ENCODE results near the gene MACROD1. TPM values are rescaled to one million over a fixed set of nuclear protein-coding genes. Genes with fewer than 3 reads are reported as not detected.
"Not testable (repeated sequence)": the region's sequence is repeated elsewhere in the genome, so short reads cannot be mapped to it uniquely, and the experiment has no call there.

Gene MACROD1
- total and polyA plus RNA-seq, 9 of the 15 experiments (the other 6 are each of a cell fraction or from before 2014, with no cell fraction given): 1.1 to 60.0 (median 26.4) TPM

DNA sequence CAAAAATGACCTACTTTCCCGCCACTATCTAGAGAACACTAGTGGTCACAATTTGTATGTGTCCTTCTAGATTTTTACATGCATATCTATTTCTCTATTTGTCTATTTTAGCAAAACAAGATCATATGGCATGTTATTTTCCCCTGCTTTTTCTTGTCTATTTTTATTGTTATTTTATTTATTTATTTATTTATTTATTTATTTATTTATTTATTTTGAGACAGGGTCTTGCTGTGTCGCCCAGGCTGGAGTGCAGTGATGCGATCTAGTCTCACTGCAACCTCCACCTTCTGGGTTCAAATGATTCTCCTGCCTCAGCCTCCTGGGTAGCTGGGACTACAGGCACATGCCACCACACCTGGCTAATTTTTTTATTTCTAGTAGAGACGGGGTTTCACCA is 202.0 kb downstream of the MACROD1 start:
- TF ChIP-seq, protein P1, sequence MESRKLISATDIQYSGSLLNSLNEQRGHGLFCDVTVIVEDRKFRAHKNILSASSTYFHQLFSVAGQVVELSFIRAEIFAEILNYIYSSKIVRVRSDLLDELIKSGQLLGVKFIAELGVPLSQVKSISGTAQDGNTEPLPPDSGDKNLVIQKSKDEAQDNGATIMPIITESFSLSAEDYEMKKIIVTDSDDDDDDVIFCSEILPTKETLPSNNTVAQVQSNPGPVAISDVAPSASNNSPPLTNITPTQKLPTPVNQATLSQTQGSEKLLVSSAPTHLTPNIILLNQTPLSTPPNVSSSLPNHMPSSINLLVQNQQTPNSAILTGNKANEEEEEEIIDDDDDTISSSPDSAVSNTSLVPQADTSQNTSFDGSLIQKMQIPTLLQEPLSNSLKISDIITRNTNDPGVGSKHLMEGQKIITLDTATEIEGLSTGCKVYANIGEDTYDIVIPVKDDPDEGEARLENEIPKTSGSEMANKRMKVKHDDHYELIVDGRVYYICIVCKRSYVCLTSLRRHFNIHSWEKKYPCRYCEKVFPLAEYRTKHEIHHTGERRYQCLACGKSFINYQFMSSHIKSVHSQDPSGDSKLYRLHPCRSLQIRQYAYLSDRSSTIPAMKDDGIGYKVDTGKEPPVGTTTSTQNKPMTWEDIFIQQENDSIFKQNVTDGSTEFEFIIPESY (CRISPR knock-in tag; IDR thresholded peaks at IDR 0.05): peak; percentile 47; the same call in 1 of the 2 replicates
- CTCF ChIA-PET (ENCODE audit: low intra/inter-chr PET ratio); H3K79me2 ChIP-seq (ENCODE audit: control insufficient read depth, insufficient read depth, low read length); H3K4me2 ChIP-seq (ENCODE audit: insufficient read depth, low read length); DNase-seq (ENCODE audit: extremely low read depth in 1 of 4, low spot score in 3 of 4); BruUV-seq (replicated peaks); ATAC-seq; in situ Hi-C loops (cut with MboI); H3K9ac ChIP-seq (ENCODE audit: insufficient read depth in 1 of 2, low read depth in 2 of 2, low read length in 2 of 2); H4K20me1 ChIP-seq (replicated peaks; ENCODE audit: control insufficient read depth, insufficient read depth, low read length); FAIRE-seq; H3K27me3 ChIP-seq (ENCODE audit: control insufficient read depth in 2 of 2, insufficient read depth in 2 of 2, low read length in 2 of 2); H3K36me3 ChIP-seq (ENCODE audit: control insufficient read depth, insufficient read depth, low read length); H3K9me1 ChIP-seq (ENCODE audit: control insufficient read depth, insufficient read depth, low read length); H3K9me3 ChIP-seq (replicated peaks; ENCODE audit: control insufficient read depth, insufficient read depth, low read depth, low read length); intact Hi-C loops (cut with micrococcal nuclease); H3K4me3 ChIP-seq; H3K27ac ChIP-seq (ENCODE audit: extremely low read depth, low read depth, low read length); H2AFZ ChIP-seq (ENCODE audit: low read depth, low read length): not testable (repeated sequence)
- 81% methylated on average over 4 of the region's 4 CpGs for WGBS (ENCODE audit: insufficient coverage, low coverage, missing lambda C conversion rate)
- H3K4me1 ChIP-seq (replicated peaks in 1 of 2; ENCODE audit: control insufficient read depth in 2 of 2, insufficient read depth in 2 of 2, low read length in 2 of 2): peaks cover 0 to 17% of the 10 kb centered on the region in 2 experiments; a peak in 3 of 5 replicates
- POLR2A ChIA-PET: interaction anchor here (0.8 kb wide), 1 partner anchor 12 kb away, joined by 3 read pairs; no protein-coding TSS in a partner anchor
